SU-DHL-6 (cell line): ENCODE measurements around the gene PGAM2.

ENCODE experiments used
- H2AFZ ChIP-seq: fragments of 200-600 bp; sonication (generic); 2 replicates; pipeline ENCODE4 v1.6.1; 2014; ENCODE audit warnings: low read depth, mild to moderate bottlenecking, moderate library complexity, mixed read lengths, antibody characterized with exemption, low read length; ENCODE audit not compliant: severe bottlenecking
- H3F3A ChIP-seq: fragments of 200-600 bp; shearing (Covaris generic); 2 replicates; pipeline ENCODE4 v1.6.0; 2016; ENCODE audit warnings: antibody characterized with exemption, mild to moderate bottlenecking; ENCODE audit not compliant: insufficient read depth
- H3K27ac ChIP-seq: fragments of 200-600 bp; sonication (generic); 2 replicates; pipeline ENCODE4 v1.5.1; 2016; ENCODE audit warnings: low read depth, mild to moderate bottlenecking, low read length, moderate library complexity, mixed read lengths
- H3K27me3 ChIP-seq: fragments of 200-600 bp; sonication (generic), shearing (Covaris generic); 2 replicates; pipeline ENCODE4 v1.6.0; 2014; ENCODE audit warnings: mild to moderate bottlenecking, low read length
- H3K36me3 ChIP-seq: fragments of 200-600 bp; sonication (generic); 2 replicates; pipeline ENCODE4 v1.6.1; 2014; ENCODE audit warnings: mild to moderate bottlenecking, low read length, mixed read lengths
- H3K4me2 ChIP-seq: fragments of 300-600, 200-600 bp; shearing (Covaris generic), sonication (generic); 2 replicates; pipeline ENCODE4 v1.6.0; 2014; ENCODE audit warnings: low read length, low read depth, mild to moderate bottlenecking; ENCODE audit not compliant: poor library complexity, severe bottlenecking
- H3K4me3 ChIP-seq: fragments of 200-600 bp; sonication (generic); 2 replicates; pipeline ENCODE4 v1.5.1; 2014; ENCODE audit warnings: antibody characterized with exemption, low read length, mild to moderate bottlenecking, mixed read lengths; ENCODE audit not compliant: insufficient read depth, poor library complexity, severe bottlenecking
- H3K79me2 ChIP-seq: fragments of 200-600 bp; sonication (generic); 2 replicates; pipeline ENCODE4 v1.6.1; 2014; ENCODE audit warnings: mild to moderate bottlenecking, low read length, moderate library complexity; ENCODE audit not compliant: insufficient read depth
- H3K9ac ChIP-seq: fragments of 200-600 bp; sonication (generic); 2 replicates; pipeline ENCODE4 v1.7.0; 2014; ENCODE audit warnings: mild to moderate bottlenecking, low read length
- H3K9me2 ChIP-seq: fragments of 200-600 bp; sonication (generic); replicated peaks from 2 replicates; pipeline ENCODE4 v1.6.1; 2014; ENCODE audit warnings: low read length; ENCODE audit not compliant: insufficient read depth
- H3K9me3 ChIP-seq: fragments of 200-600 bp; sonication (generic); 2 replicates; pipeline ENCODE4 v1.6.1; 2014; ENCODE audit warnings: low read length, mixed read lengths; ENCODE audit not compliant: insufficient read depth
- H4K20me1 ChIP-seq: fragments of 200-600 bp; sonication (generic); 2 replicates; pipeline ENCODE4 v1.6.1; 2014; ENCODE audit warnings: low read depth, mild to moderate bottlenecking, antibody characterized with exemption, low read length, moderate library complexity, mixed read lengths
- CTCF ChIP-seq: fragments of 200-600 bp; sonication (generic); IDR thresholded peaks from one replicate; pipeline ENCODE4 v1.5.1; 2017; ENCODE audit warnings: antibody characterized with exemption, mild to moderate bottlenecking, low read length, moderate library complexity; ENCODE audit not compliant: insufficient read depth, poor library complexity, severe bottlenecking
- EZH2phosphoT487 ChIP-seq: fragments of 200-600 bp; sonication (generic), shearing (Covaris generic); conservative IDR thresholded peaks from 2 replicates; pipeline ENCODE4 v1.6.1; 2018; ENCODE audit warnings: mild to moderate bottlenecking, antibody characterized with exemption, low read length, moderate library complexity, mixed read lengths

Gene PGAM2

GRCh38 chr7:44093102-44093641 lies 27.8 kb upstream of the PGAM2 start:
- no peak overlapping the region for H3K4me2 ChIP-seq
- H3K27me3 ChIP-seq = no peaks in the 10 kb centered on the region
- no peak for TF ChIP-seq EZH2phosphoT487
- no peak overlapping the region for H2AFZ ChIP-seq
- no peaks in the 10 kb centered on the region for H3K9me2 ChIP-seq
- no peaks in the 10 kb centered on the region for H3K36me3 ChIP-seq
- H3F3A ChIP-seq = no peaks in the 10 kb centered on the region
- no peak overlapping the region for H3K4me3 ChIP-seq
- no peak overlapping the region for H3K9ac ChIP-seq
- no peaks in the 10 kb centered on the region for H4K20me1 ChIP-seq
- H3K9me3 ChIP-seq = no peaks in the 10 kb centered on the region
- no peak overlapping the region for H3K27ac ChIP-seq
- no peaks in the 10 kb centered on the region for H3K79me2 ChIP-seq

- no peaks in the 10 kb centered on the region for H3K36me3 ChIP-seq
- H3K9me3 ChIP-seq = no peaks in the 10 kb centered on the region
- H3K4me3 ChIP-seq = no peak overlapping the region
- no peak overlapping the region for H3K9ac ChIP-seq
- no peaks in the 10 kb centered on the region for H3K27me3 ChIP-seq
- H3K4me2 ChIP-seq = no peak overlapping the region
- no peaks in the 10 kb centered on the region for H3K79me2 ChIP-seq
- no peaks in the 10 kb centered on the region for H3K9me2 ChIP-seq
- peaks cover 5% of the 10 kb centered on the region for H3F3A ChIP-seq
- no peaks in the 10 kb centered on the region for H4K20me1 ChIP-seq
- no peak overlapping the region for H2AFZ ChIP-seq
- H3K27ac ChIP-seq = no peak overlapping the region
- TF ChIP-seq EZH2phosphoT487 (no peak), CTCF (no peak)
These were observed 22.8 kb upstream of the PGAM2 start for GRCh38 chr7:44087911-44088838.

GRCh38 chr7:44086627-44087026 lies 21.3 kb upstream of the PGAM2 start:
- H3K79me2 ChIP-seq = no peaks in the 10 kb centered on the region
- peaks cover 9% of the 10 kb centered on the region for H3F3A ChIP-seq

More at GRCh38 chr7:44086627-44087026, 21.3 kb upstream of the PGAM2 start:
- no peak overlapping the region for H3K27ac ChIP-seq
- H3K9me3 ChIP-seq = no peaks in the 10 kb centered on the region
- H3K4me2 ChIP-seq = no peak overlapping the region
- H3K27me3 ChIP-seq = no peaks in the 10 kb centered on the region
- H3K9ac ChIP-seq = no peak overlapping the region
- no peak overlapping the region for H3K4me3 ChIP-seq
- no peaks in the 10 kb centered on the region for H3K36me3 ChIP-seq
- no peaks in the 10 kb centered on the region for H3K9me2 ChIP-seq
- TF ChIP-seq CTCF (no peak), EZH2phosphoT487 (no peak)
- no peak overlapping the region for H2AFZ ChIP-seq
- H4K20me1 ChIP-seq = no peaks in the 10 kb centered on the region
